ENCODE data around the gene FOXK2.

- no peak for TF ChIP-seq MYC (IDR thresholded peaks at IDR 0.05; ENCODE audit: low read depth, low read length)
- TF ChIP-seq, protein P1, sequence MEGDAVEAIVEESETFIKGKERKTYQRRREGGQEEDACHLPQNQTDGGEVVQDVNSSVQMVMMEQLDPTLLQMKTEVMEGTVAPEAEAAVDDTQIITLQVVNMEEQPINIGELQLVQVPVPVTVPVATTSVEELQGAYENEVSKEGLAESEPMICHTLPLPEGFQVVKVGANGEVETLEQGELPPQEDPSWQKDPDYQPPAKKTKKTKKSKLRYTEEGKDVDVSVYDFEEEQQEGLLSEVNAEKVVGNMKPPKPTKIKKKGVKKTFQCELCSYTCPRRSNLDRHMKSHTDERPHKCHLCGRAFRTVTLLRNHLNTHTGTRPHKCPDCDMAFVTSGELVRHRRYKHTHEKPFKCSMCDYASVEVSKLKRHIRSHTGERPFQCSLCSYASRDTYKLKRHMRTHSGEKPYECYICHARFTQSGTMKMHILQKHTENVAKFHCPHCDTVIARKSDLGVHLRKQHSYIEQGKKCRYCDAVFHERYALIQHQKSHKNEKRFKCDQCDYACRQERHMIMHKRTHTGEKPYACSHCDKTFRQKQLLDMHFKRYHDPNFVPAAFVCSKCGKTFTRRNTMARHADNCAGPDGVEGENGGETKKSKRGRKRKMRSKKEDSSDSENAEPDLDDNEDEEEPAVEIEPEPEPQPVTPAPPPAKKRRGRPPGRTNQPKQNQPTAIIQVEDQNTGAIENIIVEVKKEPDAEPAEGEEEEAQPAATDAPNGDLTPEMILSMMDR (IDR thresholded peaks at IDR 0.05; ENCODE audit: low read depth, low read length) = no peak
Measured at GRCh38 chr17:82619641-82620040, 100.1 kb downstream of the FOXK2 start.

Data from NB4 (cell line).